GM19468 (cell line): ENCODE measurements around the gene PNPLA5.
"Not testable (repeated sequence)": the region's sequence is repeated elsewhere in the genome, so short reads cannot be mapped to it uniquely, and the experiment has no call there.

Experiments
- ATAC-seq: cut with Tn5 transposase; IDR thresholded peaks from one replicate; pipeline ENCODE4 v1.9.1; 2021; ENCODE audit warnings: mild to moderate bottlenecking, moderate library complexity, moderate number of reproducible peaks; ENCODE audit not compliant: unreplicated experiment; ENCODE audit errors: extremely low read depth

Gene PNPLA5

GRCh38 chr22:43891360-43892182, at the start of gene PNPLA5:
PNPLA5 (minus strand) TSS chr22:43892013; CDS start chr22:43891880, 133 bp downstream.
- ATAC-seq: no peak

GRCh38 chr22:43941449-43941848, 49.6 kb upstream of the PNPLA5 start:
- ATAC-seq: no peak

GRCh38 chr22:43931771-43932170, 40.0 kb upstream of the PNPLA5 start:
- no peak for ATAC-seq

GRCh38 chr22:43928908-43929307, 37.1 kb upstream of the PNPLA5 start:
- no peak for ATAC-seq

- no peak for ATAC-seq
Measured at GRCh38 chr22:43928468-43928867, 36.7 kb upstream of the PNPLA5 start.

GRCh38 chr22:43926349-43926710, 34.5 kb upstream of the PNPLA5 start:
- ATAC-seq: no peak

GRCh38 chr22:43925433-43926348, 33.9 kb upstream of the PNPLA5 start:
- ATAC-seq: no peak

GRCh38 chr22:43924877-43925276, 33.1 kb upstream of the PNPLA5 start:
- no peak for ATAC-seq

GRCh38 chr22:43923631-43924464, 32.0 kb upstream of the PNPLA5 start, which contains the start of gene PNPLA3:
PNPLA3 (plus strand) TSS chr22:43923805; CDS start chr22:43923912, 107 bp downstream.
- ATAC-seq: no peak

- ATAC-seq: no peak
Measured at GRCh38 chr22:43923191-43923590, 31.4 kb upstream of the PNPLA5 start.

- ATAC-seq: no peak
Measured at GRCh38 chr22:43922123-43922522, 30.3 kb upstream of the PNPLA5 start.

GRCh38 chr22:43921370-43921769, 29.6 kb upstream of the PNPLA5 start:
- no peak for ATAC-seq

- ATAC-seq: no peak
Measured at GRCh38 chr22:43919106-43919973, 27.5 kb upstream of the PNPLA5 start.

GRCh38 chr22:43917521-43917920, 25.7 kb upstream of the PNPLA5 start:
- ATAC-seq: no peak

- ATAC-seq: no peak
Measured at GRCh38 chr22:43911351-43911750, 19.5 kb upstream of the PNPLA5 start.

GRCh38 chr22:43910178-43910695, 18.4 kb upstream of the PNPLA5 start:
- ATAC-seq: no peak

GRCh38 chr22:43909708-43910107, 17.9 kb upstream of the PNPLA5 start:
- no peak for ATAC-seq

- no peak for ATAC-seq
Measured at GRCh38 chr22:43905681-43906080, 13.9 kb upstream of the PNPLA5 start.

GRCh38 chr22:43904412-43904811, 12.6 kb upstream of the PNPLA5 start:
- not testable (repeated sequence) for ATAC-seq
